SU-DHL-6 (cell line): ENCODE data around the gene BCAS1.

ENCODE experiments used
- H2AFZ ChIP-seq: fragments of 200-600 bp; sonication (generic); 2 replicates; pipeline ENCODE4 v1.6.1; 2014; ENCODE audit warnings: low read depth, mild to moderate bottlenecking, moderate library complexity, mixed read lengths, antibody characterized with exemption, low read length; ENCODE audit not compliant: severe bottlenecking
- H3F3A ChIP-seq: fragments of 200-600 bp; shearing (Covaris generic); 2 replicates; pipeline ENCODE4 v1.6.0; 2016; ENCODE audit warnings: antibody characterized with exemption, mild to moderate bottlenecking; ENCODE audit not compliant: insufficient read depth
- H3K27ac ChIP-seq: fragments of 200-600 bp; sonication (generic); 2 replicates; pipeline ENCODE4 v1.5.1; 2016; ENCODE audit warnings: low read depth, mild to moderate bottlenecking, low read length, moderate library complexity, mixed read lengths
- H3K27me3 ChIP-seq: fragments of 200-600 bp; sonication (generic), shearing (Covaris generic); 2 replicates; pipeline ENCODE4 v1.6.0; 2014; ENCODE audit warnings: mild to moderate bottlenecking, low read length
- H3K36me3 ChIP-seq: fragments of 200-600 bp; sonication (generic); 2 replicates; pipeline ENCODE4 v1.6.1; 2014; ENCODE audit warnings: mild to moderate bottlenecking, low read length, mixed read lengths
- H3K4me2 ChIP-seq: fragments of 300-600, 200-600 bp; shearing (Covaris generic), sonication (generic); 2 replicates; pipeline ENCODE4 v1.6.0; 2014; ENCODE audit warnings: low read length, low read depth, mild to moderate bottlenecking; ENCODE audit not compliant: poor library complexity, severe bottlenecking
- H3K4me3 ChIP-seq: fragments of 200-600 bp; sonication (generic); 2 replicates; pipeline ENCODE4 v1.5.1; 2014; ENCODE audit warnings: antibody characterized with exemption, low read length, mild to moderate bottlenecking, mixed read lengths; ENCODE audit not compliant: insufficient read depth, poor library complexity, severe bottlenecking
- H3K79me2 ChIP-seq: fragments of 200-600 bp; sonication (generic); 2 replicates; pipeline ENCODE4 v1.6.1; 2014; ENCODE audit warnings: mild to moderate bottlenecking, low read length, moderate library complexity; ENCODE audit not compliant: insufficient read depth
- H3K9ac ChIP-seq: fragments of 200-600 bp; sonication (generic); 2 replicates; pipeline ENCODE4 v1.7.0; 2014; ENCODE audit warnings: mild to moderate bottlenecking, low read length
- H3K9me2 ChIP-seq: fragments of 200-600 bp; sonication (generic); replicated peaks from 2 replicates; pipeline ENCODE4 v1.6.1; 2014; ENCODE audit warnings: low read length; ENCODE audit not compliant: insufficient read depth
- H3K9me3 ChIP-seq: fragments of 200-600 bp; sonication (generic); 2 replicates; pipeline ENCODE4 v1.6.1; 2014; ENCODE audit warnings: low read length, mixed read lengths; ENCODE audit not compliant: insufficient read depth
- H4K20me1 ChIP-seq: fragments of 200-600 bp; sonication (generic); 2 replicates; pipeline ENCODE4 v1.6.1; 2014; ENCODE audit warnings: low read depth, mild to moderate bottlenecking, antibody characterized with exemption, low read length, moderate library complexity, mixed read lengths
- CTCF ChIP-seq: fragments of 200-600 bp; sonication (generic); IDR thresholded peaks from one replicate; pipeline ENCODE4 v1.5.1; 2017; ENCODE audit warnings: antibody characterized with exemption, mild to moderate bottlenecking, low read length, moderate library complexity; ENCODE audit not compliant: insufficient read depth, poor library complexity, severe bottlenecking
- EZH2phosphoT487 ChIP-seq: fragments of 200-600 bp; sonication (generic), shearing (Covaris generic); conservative IDR thresholded peaks from 2 replicates; pipeline ENCODE4 v1.6.1; 2018; ENCODE audit warnings: mild to moderate bottlenecking, antibody characterized with exemption, low read length, moderate library complexity, mixed read lengths

BCAS1 gene

GRCh38 chr20:54107600-54108325, 37.4 kb upstream of the BCAS1 start:
- Histone ChIP-seq H3K9ac (no peak overlapping the region), H3K4me2 (no peak overlapping the region), H3K27me3 (no peaks in the 10 kb centered on the region)

GRCh38 chr20:54107181-54107580, 36.8 kb upstream of the BCAS1 start:
- H3K9me3 ChIP-seq = no peaks in the 10 kb centered on the region
- H3K9me2 ChIP-seq = no peaks in the 10 kb centered on the region
- H3K27me3 ChIP-seq = no peaks in the 10 kb centered on the region
- no peak overlapping the region for H3K27ac ChIP-seq
- TF ChIP-seq CTCF (no peak), EZH2phosphoT487 (no peak)
- no peaks in the 10 kb centered on the region for H3F3A ChIP-seq
- no peak overlapping the region for H3K9ac ChIP-seq
- no peaks in the 10 kb centered on the region for H4K20me1 ChIP-seq
- H3K4me3 ChIP-seq = no peak overlapping the region
- no peaks in the 10 kb centered on the region for H3K79me2 ChIP-seq
- H3K4me2 ChIP-seq = no peak overlapping the region
- no peaks in the 10 kb centered on the region for H3K36me3 ChIP-seq
- no peak overlapping the region for H2AFZ ChIP-seq

More at GRCh38 chr20:54107600-54108325, 37.4 kb upstream of the BCAS1 start:
- H2AFZ ChIP-seq = no peak overlapping the region
- TF ChIP-seq EZH2phosphoT487 (no peak), CTCF (no peak)
- H3K9me3 ChIP-seq = no peaks in the 10 kb centered on the region
- no peak overlapping the region for H3K27ac ChIP-seq
- H4K20me1 ChIP-seq = no peaks in the 10 kb centered on the region
- H3K79me2 ChIP-seq = no peaks in the 10 kb centered on the region
- H3K4me3 ChIP-seq = no peak overlapping the region
- H3K9me2 ChIP-seq = no peaks in the 10 kb centered on the region
- no peaks in the 10 kb centered on the region for H3K36me3 ChIP-seq
- no peaks in the 10 kb centered on the region for H3F3A ChIP-seq

- no peak overlapping the region for H3K4me3 ChIP-seq
- H3K9me3 ChIP-seq = no peaks in the 10 kb centered on the region
- TF ChIP-seq EZH2phosphoT487 (no peak), CTCF (no peak)
- H2AFZ ChIP-seq = no peak overlapping the region
- H3K9me2 ChIP-seq = no peaks in the 10 kb centered on the region
- no peak overlapping the region for H3K4me2 ChIP-seq
- no peaks in the 10 kb centered on the region for H4K20me1 ChIP-seq
- no peaks in the 10 kb centered on the region for H3F3A ChIP-seq
- no peaks in the 10 kb centered on the region for H3K27me3 ChIP-seq
- no peak overlapping the region for H3K9ac ChIP-seq
- H3K27ac ChIP-seq = no peak overlapping the region
- no peaks in the 10 kb centered on the region for H3K36me3 ChIP-seq
- no peaks in the 10 kb centered on the region for H3K79me2 ChIP-seq
These were observed 35.8 kb upstream of the BCAS1 start for GRCh38 chr20:54106162-54106561.
